GM23338 (cell line): Measurements from ENCODE around the gene GLS. TPM values are rescaled to one million over a fixed set of nuclear protein-coding genes. Genes with fewer than 3 reads are reported as not detected.
A peak's percentile ranks its signal among the peaks of the same experiment; 100 is the strongest.

Experiments
- ATAC-seq: fragments of 200-7000 bp; cut with Tn5 transposase; 3 replicates; pipeline ENCODE4 v1.9.1; 2020
- DNase-seq: peaks from one replicate; pipeline ENCODE4 v3.0.0-alpha.2; 2015; ENCODE audit warnings: low spot score
- H2AFZ ChIP-seq: fragments of 200-600 bp; sonication (generic); 2 replicates; pipeline ENCODE4 v1.8.0; 2016; ENCODE audit warnings: antibody characterized with exemption, mild to moderate bottlenecking, moderate library complexity
- H3F3A ChIP-seq: fragments of 200-600 bp; sonication (generic); replicated peaks from 2 replicates; pipeline ENCODE4 v1.8.0; 2017; ENCODE audit warnings: antibody characterized with exemption, mixed run types, low read depth
- H3K27ac ChIP-seq: fragments of 200-600 bp; sonication (generic); 2 replicates; pipeline ENCODE4 v1.6.1; 2016; ENCODE audit warnings: low read depth
- H3K27me3 ChIP-seq: fragments of 200-600 bp; sonication (generic); 2 replicates; pipeline ENCODE4 v1.8.0; 2016; ENCODE audit warnings: mild to moderate bottlenecking, mixed run types, moderate library complexity; ENCODE audit not compliant: insufficient read depth
- H3K36me3 ChIP-seq: fragments of 200-600 bp; sonication (generic); 2 replicates; pipeline ENCODE4 v1.8.0; 2016; ENCODE audit warnings: mild to moderate bottlenecking; ENCODE audit not compliant: insufficient read depth
- H3K4me1 ChIP-seq: fragments of 200-600 bp; sonication (generic); 2 replicates; pipeline ENCODE4 v1.8.0; 2016; ENCODE audit warnings: mild to moderate bottlenecking, moderate library complexity; ENCODE audit not compliant: insufficient read depth
- H3K4me2 ChIP-seq: fragments of 200-600 bp; sonication (generic); 2 replicates; pipeline ENCODE4 v1.7.1; 2017; ENCODE audit warnings: mixed run types
- H3K4me3 ChIP-seq: fragments of 200-600 bp; sonication (generic); 2 replicates; pipeline ENCODE4 v1.6.1; 2016; ENCODE audit warnings: mixed run types
- H3K79me2 ChIP-seq: fragments of 200-600 bp; sonication (generic); replicated peaks from 2 replicates; pipeline ENCODE4 v1.8.0; 2017; ENCODE audit warnings: mild to moderate bottlenecking; ENCODE audit not compliant: insufficient read depth
- H3K9me2 ChIP-seq: fragments of 200-600 bp; sonication (generic); 2 replicates; pipeline ENCODE4 v1.8.0; 2017; ENCODE audit not compliant: insufficient read depth
- H4K20me1 ChIP-seq: fragments of 200-600 bp; sonication (generic); replicated peaks from 2 replicates; pipeline ENCODE4 v1.8.0; 2017; ENCODE audit warnings: mild to moderate bottlenecking; ENCODE audit not compliant: insufficient read depth
- H3K27ac Mint-ChIP-seq: 2 replicates; pipeline ENCODE4 v1.8.0; 2020; ENCODE audit warnings: inconsistent platforms, mild to moderate bottlenecking, moderate library complexity, mixed read lengths
- H3K27me3 Mint-ChIP-seq: 3 replicates; pipeline ENCODE4 v1.8.0; 2022; ENCODE audit warnings: low read depth, mild to moderate bottlenecking, moderate library complexity, mixed read lengths, inconsistent platforms; ENCODE audit not compliant: insufficient read depth, poor library complexity
- H3K36me3 Mint-ChIP-seq: 3 replicates; pipeline ENCODE4 v1.8.0; 2021; ENCODE audit warnings: low read depth, mild to moderate bottlenecking, inconsistent platforms, moderate library complexity, mixed read lengths
- H3K4me1 Mint-ChIP-seq: 3 replicates; pipeline ENCODE4 v1.8.0; 2020; ENCODE audit warnings: mild to moderate bottlenecking, inconsistent platforms, mixed read lengths
- H3K4me3 Mint-ChIP-seq: 3 replicates; pipeline ENCODE4 v1.8.0; 2021; ENCODE audit warnings: moderate library complexity, mild to moderate bottlenecking, inconsistent platforms, mixed read lengths
- H3K9me3 Mint-ChIP-seq: 3 replicates; pipeline ENCODE4 v1.8.0; 2020; ENCODE audit warnings: moderate library complexity, mild to moderate bottlenecking, inconsistent platforms, mixed read lengths
- CREB1 ChIP-seq: fragments of 250-450 bp; sonication (Bioruptor Pico); IDR thresholded peaks from 2 replicates; pipeline ENCODE4 v1.5.0; 2020; ENCODE audit warnings: low read depth, mild to moderate bottlenecking, moderate library complexity
- EZH2 ChIP-seq: fragments of 200-600 bp; sonication (generic); IDR thresholded peaks from one replicate; pipeline ENCODE4 v1.8.0; 2017; ENCODE audit warnings: antibody characterized with exemption, mild to moderate bottlenecking, low read depth; ENCODE audit not compliant: unreplicated experiment
- EZH2phosphoT487 ChIP-seq: fragments of 200-600 bp; sonication (generic); IDR thresholded peaks from one replicate; pipeline ENCODE4 v1.8.1; 2018; ENCODE audit warnings: antibody characterized with exemption; ENCODE audit not compliant: unreplicated experiment
- JUNB ChIP-seq: IDR thresholded peaks from one replicate; pipeline ENCODE4 v1.6.1; 2016; ENCODE audit warnings: antibody characterized with exemption; ENCODE audit not compliant: unreplicated experiment
- NANOG ChIP-seq: IDR thresholded peaks from 2 replicates; pipeline ENCODE4 v1.6.1; 2016; ENCODE audit warnings: antibody characterized with exemption, borderline replicate concordance
- STAT1 ChIP-seq: IDR thresholded peaks from one replicate; pipeline ENCODE4 v1.6.1; 2016; ENCODE audit warnings: antibody characterized with exemption; ENCODE audit not compliant: unreplicated experiment
- ZNF114 ChIP-seq: fragments of 250-450 bp; sonication (Bioruptor Pico); IDR thresholded peaks from 2 replicates; pipeline ENCODE4 v1.5.0; 2020; ENCODE audit warnings: mild to moderate bottlenecking, moderate library complexity
- ZNF331 ChIP-seq: fragments of 250-450 bp; sonication (Bioruptor Pico); IDR thresholded peaks from 2 replicates; pipeline ENCODE4 v1.5.0; 2020; ENCODE audit warnings: low read depth, mild to moderate bottlenecking, moderate library complexity
- polyA plus RNA-seq: library from polyadenylated mRNA; unstranded; fragments of >200 nt; fragmentation: Nextera tagmentation; extraction: Ambion mirVana; gene quantifications from 2 replicates; pipeline ENCODE4 v1.2.1, GENCODE V29; 2016
- total RNA-seq: library from RNA; depleted of rRNA; stranded (reverse); fragments of >200 nt; shearing (Covaris generic); gene quantifications from 2 replicates; pipeline ENCODE4 v1.2.3, GENCODE V29; 2014
- TF ChIP-seq, protein P1 (sequence below): IDR thresholded peaks from one replicate; pipeline ENCODE4 v1.6.1; 2018; ENCODE audit warnings: antibody characterized with exemption; ENCODE audit not compliant: unreplicated experiment
- TF ChIP-seq, protein P2 (sequence below): fragments of 250-450 bp; sonication (Bioruptor Pico); IDR thresholded peaks from 2 replicates; pipeline ENCODE4 v1.5.0; 2020; ENCODE audit warnings: mild to moderate bottlenecking, moderate library complexity

GLS gene
- total and polyA plus RNA-seq, 2 experiments from 2014 or later, result 38.1 to 172 TPM

DNA sequence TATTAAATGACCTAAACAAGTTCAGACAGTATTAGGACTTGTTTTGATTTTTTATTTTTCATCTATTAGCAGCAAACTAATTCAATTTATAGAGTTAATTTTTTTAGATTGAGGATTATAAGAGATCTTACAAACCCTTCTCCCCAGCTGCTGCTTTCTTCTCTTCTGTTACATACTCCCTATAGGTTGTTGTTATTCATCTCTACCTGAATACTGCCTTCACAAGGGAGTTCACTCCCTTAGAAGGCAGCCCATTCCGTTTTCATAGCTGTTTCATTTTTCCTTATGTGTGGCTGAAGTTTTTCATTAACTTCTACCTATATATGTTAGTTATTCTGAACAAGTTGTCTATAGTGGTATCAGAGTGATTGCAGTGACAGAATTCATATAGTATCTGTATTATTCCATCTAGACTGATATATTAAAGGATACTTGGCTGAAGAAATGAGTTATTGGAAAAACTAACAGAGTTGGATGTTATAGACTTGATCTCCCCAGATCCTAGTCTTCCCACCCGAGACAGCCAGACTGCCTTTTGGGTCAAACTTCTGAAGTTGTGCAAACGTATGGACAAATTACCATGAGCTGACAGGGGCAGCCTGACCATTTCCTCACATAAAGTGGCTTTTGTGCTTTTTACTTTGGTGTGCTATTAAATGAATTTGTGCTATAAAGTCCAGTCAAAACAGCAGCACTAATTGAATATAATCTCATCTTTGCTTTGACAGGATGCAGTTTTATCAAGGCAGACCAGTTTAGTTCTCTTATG, 8.7 kb downstream of the GLS start:
- ATAC-seq (peak; percentile 89), DNase-seq (no peak)
- no peaks in the 10 kb centered on the region for H3F3A ChIP-seq
- Mint-ChIP-seq H3K4me3 (peak overlapping the region; percentile 9; the same call in 1 of the 3 replicates), H3K27ac (peak overlapping the region; percentile 92), H3K4me1 (peaks cover 41% of the 10 kb centered on the region), H3K27me3 (no peaks in the 10 kb centered on the region), H3K9me3 (no peaks in the 10 kb centered on the region), H3K36me3 (peaks cover 11% of the 10 kb centered on the region; the same call in 2 of the 3 replicates)
- H3K79me2 ChIP-seq, result peaks cover 99% of the 10 kb centered on the region
- H3K27me3 ChIP-seq, result no peaks in the 10 kb centered on the region
- no peak overlapping the region for H3K27ac ChIP-seq
- TF ChIP-seq JUNB, result no peak
- TF ChIP-seq, protein P1, sequence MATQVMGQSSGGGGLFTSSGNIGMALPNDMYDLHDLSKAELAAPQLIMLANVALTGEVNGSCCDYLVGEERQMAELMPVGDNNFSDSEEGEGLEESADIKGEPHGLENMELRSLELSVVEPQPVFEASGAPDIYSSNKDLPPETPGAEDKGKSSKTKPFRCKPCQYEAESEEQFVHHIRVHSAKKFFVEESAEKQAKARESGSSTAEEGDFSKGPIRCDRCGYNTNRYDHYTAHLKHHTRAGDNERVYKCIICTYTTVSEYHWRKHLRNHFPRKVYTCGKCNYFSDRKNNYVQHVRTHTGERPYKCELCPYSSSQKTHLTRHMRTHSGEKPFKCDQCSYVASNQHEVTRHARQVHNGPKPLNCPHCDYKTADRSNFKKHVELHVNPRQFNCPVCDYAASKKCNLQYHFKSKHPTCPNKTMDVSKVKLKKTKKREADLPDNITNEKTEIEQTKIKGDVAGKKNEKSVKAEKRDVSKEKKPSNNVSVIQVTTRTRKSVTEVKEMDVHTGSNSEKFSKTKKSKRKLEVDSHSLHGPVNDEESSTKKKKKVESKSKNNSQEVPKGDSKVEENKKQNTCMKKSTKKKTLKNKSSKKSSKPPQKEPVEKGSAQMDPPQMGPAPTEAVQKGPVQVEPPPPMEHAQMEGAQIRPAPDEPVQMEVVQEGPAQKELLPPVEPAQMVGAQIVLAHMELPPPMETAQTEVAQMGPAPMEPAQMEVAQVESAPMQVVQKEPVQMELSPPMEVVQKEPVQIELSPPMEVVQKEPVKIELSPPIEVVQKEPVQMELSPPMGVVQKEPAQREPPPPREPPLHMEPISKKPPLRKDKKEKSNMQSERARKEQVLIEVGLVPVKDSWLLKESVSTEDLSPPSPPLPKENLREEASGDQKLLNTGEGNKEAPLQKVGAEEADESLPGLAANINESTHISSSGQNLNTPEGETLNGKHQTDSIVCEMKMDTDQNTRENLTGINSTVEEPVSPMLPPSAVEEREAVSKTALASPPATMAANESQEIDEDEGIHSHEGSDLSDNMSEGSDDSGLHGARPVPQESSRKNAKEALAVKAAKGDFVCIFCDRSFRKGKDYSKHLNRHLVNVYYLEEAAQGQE, result no peak
- TF ChIP-seq NANOG, result no peak
- TF ChIP-seq ZNF331, result no peak
- TF ChIP-seq ZNF114 (CRISPR knock-in tag), result no peak
- TF ChIP-seq STAT1, result no peak
- TF ChIP-seq CREB1 (CRISPR knock-in tag), result no peak
- TF ChIP-seq EZH2, result no peak
- peak overlapping the region; percentile 25 for H3K4me2 ChIP-seq
- no peak overlapping the region for H2AFZ ChIP-seq
- no peaks in the 10 kb centered on the region for H3K36me3 ChIP-seq
- H4K20me1 ChIP-seq, result peaks cover 13% of the 10 kb centered on the region
- H3K4me3 ChIP-seq, result no peak overlapping the region
- H3K4me1 ChIP-seq, result peaks cover 40% of the 10 kb centered on the region
- H3K9me2 ChIP-seq, result no peaks in the 10 kb centered on the region

DNA sequence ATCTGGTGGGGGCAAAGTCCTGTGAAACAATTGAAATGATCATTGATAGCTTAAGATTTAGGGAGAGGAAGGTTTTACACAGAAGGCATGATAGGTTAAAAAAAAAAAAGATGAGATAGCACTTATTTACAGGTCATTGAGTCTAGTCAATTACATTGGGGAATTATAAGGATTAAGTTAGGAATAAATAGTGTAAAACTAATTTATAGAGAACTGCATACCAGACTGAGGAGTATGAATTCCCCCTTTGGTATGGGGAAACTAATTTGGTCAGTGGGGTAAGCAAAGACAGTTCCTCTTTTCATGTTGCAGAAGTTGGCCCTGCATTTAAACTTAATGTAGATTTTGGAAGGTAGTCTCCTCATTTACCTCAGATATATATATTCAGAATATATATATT, 10.8 kb downstream of the GLS start:
- H3K4me2 ChIP-seq, result no peak overlapping the region
- H4K20me1 ChIP-seq, result peaks cover 17% of the 10 kb centered on the region
- H3K79me2 ChIP-seq, result peaks cover 86% of the 10 kb centered on the region
- peaks cover 9% of the 10 kb centered on the region; the same call in 1 of the 2 replicates for H3K36me3 ChIP-seq
- H3K4me3 ChIP-seq, result no peak overlapping the region
- H3K27ac Mint-ChIP-seq, result peak overlapping the region; percentile 13
- H3K27ac ChIP-seq, result no peak overlapping the region
- H3K36me3 Mint-ChIP-seq, result peaks cover 11% of the 10 kb centered on the region; the same call in 2 of the 3 replicates
- no peaks in the 10 kb centered on the region for H3K9me3 Mint-ChIP-seq
- peaks cover 40% of the 10 kb centered on the region for H3K4me1 Mint-ChIP-seq
- H2AFZ ChIP-seq, result no peak overlapping the region
- no peak overlapping the region for H3K4me3 Mint-ChIP-seq
- no peaks in the 10 kb centered on the region for H3K9me2 ChIP-seq
- H3K27me3 ChIP-seq, result no peaks in the 10 kb centered on the region
- peaks cover 28% of the 10 kb centered on the region for H3K4me1 ChIP-seq
- H3K27me3 Mint-ChIP-seq, result no peaks in the 10 kb centered on the region
- H3F3A ChIP-seq, result no peaks in the 10 kb centered on the region
- no peak for ATAC-seq
- no peak for DNase-seq
- TF ChIP-seq, protein P2, sequence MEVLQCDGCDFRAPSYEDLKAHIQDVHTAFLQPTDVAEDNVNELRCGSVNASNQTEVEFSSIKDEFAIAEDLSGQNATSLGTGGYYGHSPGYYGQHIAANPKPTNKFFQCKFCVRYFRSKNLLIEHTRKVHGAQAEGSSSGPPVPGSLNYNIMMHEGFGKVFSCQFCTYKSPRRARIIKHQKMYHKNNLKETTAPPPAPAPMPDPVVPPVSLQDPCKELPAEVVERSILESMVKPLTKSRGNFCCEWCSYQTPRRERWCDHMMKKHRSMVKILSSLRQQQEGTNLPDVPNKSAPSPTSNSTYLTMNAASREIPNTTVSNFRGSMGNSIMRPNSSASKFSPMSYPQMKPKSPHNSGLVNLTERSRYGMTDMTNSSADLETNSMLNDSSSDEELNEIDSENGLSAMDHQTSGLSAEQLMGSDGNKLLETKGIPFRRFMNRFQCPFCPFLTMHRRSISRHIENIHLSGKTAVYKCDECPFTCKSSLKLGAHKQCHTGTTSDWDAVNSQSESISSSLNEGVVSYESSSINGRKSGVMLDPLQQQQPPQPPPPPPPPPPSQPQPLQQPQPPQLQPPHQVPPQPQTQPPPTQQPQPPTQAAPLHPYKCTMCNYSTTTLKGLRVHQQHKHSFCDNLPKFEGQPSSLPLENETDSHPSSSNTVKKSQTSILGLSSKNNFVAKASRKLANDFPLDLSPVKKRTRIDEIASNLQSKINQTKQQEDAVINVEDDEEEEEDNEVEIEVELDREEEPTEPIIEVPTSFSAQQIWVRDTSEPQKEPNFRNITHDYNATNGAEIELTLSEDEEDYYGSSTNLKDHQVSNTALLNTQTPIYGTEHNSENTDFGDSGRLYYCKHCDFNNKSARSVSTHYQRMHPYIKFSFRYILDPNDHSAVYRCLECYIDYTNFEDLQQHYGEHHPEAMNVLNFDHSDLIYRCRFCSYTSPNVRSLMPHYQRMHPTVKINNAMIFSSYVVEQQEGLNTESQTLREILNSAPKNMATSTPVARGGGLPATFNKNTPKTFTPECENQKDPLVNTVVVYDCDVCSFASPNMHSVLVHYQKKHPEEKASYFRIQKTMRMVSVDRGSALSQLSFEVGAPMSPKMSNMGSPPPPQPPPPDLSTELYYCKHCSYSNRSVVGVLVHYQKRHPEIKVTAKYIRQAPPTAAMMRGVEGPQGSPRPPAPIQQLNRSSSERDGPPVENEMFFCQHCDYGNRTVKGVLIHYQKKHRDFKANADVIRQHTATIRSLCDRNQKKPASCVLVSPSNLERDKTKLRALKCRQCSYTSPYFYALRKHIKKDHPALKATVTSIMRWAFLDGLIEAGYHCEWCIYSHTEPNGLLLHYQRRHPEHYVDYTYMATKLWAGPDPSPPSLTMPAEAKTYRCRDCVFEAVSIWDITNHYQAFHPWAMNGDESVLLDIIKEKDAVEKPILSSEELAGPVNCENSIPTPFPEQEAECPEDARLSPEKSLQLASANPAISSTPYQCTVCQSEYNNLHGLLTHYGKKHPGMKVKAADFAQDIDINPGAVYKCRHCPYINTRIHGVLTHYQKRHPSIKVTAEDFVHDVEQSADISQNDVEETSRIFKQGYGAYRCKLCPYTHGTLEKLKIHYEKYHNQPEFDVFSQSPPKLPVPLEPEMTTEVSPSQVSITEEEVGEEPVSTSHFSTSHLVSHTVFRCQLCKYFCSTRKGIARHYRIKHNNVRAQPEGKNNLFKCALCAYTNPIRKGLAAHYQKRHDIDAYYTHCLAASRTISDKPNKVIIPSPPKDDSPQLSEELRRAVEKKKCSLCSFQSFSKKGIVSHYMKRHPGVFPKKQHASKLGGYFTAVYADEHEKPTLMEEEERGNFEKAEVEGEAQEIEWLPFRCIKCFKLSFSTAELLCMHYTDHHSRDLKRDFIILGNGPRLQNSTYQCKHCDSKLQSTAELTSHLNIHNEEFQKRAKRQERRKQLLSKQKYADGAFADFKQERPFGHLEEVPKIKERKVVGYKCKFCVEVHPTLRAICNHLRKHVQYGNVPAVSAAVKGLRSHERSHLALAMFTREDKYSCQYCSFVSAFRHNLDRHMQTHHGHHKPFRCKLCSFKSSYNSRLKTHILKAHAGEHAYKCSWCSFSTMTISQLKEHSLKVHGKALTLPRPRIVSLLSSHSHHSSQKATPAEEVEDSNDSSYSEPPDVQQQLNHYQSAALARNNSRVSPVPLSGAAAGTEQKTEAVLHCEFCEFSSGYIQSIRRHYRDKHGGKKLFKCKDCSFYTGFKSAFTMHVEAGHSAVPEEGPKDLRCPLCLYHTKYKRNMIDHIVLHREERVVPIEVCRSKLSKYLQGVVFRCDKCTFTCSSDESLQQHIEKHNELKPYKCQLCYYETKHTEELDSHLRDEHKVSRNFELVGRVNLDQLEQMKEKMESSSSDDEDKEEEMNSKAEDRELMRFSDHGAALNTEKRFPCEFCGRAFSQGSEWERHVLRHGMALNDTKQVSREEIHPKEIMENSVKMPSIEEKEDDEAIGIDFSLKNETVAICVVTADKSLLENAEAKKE, result no peak
- TF ChIP-seq EZH2phosphoT487, result no peak
